Measurements from ENCODE around the gene PDCD1LG2.
"Not testable (repeated sequence)": the region's sequence is repeated elsewhere in the genome, so short reads cannot be mapped to it uniquely, and the experiment has no call there.

PDCD1LG2 gene

DNA sequence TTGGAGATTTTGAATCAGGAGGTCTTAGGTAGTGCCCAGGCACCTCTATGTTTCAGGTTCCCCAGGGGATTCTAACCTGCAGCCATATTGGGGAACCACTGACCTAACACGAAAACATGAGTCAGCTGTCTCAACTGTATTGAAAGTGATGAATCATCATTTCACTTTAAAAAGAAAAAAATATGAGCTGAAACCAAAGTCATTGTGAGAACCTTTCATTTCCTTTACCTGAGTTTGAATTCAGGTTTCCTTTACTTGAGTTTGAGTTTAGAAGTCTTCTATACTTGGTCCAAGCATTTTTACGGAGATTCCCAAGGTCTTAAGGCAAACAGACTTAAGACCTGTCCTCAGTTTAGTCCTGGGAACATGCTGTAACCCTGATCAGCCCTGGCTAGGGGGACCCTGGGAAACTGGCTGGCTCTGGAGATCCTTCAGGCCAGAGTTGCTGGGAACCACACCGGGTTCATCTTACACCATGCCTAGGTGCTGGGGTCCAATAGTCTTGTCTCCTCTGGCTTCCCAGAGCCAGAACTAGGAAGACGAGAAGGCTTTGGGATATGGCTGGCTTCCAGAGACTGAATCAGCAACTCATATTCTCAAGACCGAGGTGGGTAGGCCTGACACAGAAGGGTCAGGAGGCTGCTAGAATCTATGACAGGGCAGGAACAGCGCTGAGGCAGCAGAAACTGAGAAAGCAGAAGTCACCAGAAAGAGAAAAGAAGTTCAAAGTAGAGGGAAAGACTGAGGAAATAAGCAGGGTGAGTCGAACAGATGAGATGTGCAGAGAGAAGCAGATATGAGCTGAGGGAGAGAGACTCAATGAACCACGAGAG is 16.4 kb upstream of the PDCD1LG2 start:
- DNase-seq (ENCODE audit: low read depth), result peak; percentile 71

DNA sequence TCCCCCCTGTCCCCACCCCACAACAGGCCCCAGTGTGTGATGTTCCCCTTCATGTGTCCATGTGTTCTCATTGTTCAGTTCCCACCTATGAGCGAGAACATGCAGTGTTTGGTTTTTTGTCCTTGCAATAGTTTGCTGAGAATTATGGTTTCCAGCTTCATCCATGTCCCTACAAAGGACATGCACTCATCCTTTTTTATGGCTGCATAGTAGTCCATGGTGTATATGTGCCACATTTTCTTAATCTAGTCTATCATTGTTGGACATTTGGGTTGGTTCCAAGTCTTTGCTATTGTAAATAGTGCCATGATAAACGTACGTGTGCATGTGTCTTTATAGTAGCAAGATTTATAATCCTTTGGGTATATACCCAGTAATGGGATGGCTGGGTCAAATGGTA is 15.6 kb upstream of the PDCD1LG2 start:
- DNase-seq (ENCODE audit: low read depth), result not testable (repeated sequence)

DNA sequence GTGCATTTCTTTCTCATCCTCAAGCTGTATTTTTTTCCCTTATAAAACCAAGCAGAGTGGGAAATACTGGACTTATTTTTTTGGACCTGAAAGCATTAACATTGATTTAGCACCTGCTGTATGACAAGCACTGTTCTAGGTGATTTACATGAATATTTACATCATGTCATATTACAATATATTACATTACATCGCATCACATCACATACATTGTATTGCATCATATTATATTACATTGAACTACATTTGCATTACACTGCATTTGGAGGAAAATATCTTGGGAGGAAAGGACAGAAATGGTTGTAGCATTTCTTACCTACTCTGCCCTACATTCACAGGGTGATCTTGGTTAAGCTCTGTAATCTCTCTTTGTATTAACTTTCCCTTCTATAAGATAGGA is 11.2 kb upstream of the PDCD1LG2 start:
- no peak for DNase-seq (ENCODE audit: low read depth)

DNA sequence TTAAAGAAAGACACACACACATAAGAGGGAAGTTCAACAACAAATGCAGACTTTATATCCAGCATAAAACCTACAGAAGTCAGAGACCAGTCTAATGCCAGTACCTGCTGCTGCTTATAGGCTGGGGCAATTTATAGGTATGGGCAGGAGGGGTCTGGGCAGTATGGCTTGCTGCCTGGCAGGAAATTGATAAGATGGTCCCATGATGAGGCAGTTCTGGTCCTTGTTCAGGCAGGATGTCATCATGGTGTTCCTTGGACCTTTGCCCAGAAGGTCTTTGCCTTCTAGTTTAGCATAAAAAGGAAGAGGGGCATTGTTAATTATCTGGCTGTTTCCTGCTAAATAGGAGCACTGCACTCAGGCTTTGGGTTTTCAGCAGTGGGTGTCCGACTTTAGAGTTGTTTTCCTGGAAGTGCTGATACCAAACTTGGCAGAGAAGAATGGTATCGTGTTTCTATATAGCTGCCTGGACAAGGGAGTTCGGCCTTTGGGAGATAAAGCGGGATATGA is 10.4 kb upstream of the PDCD1LG2 start:
- peak; percentile 60 for DNase-seq (ENCODE audit: low read depth)

DNA sequence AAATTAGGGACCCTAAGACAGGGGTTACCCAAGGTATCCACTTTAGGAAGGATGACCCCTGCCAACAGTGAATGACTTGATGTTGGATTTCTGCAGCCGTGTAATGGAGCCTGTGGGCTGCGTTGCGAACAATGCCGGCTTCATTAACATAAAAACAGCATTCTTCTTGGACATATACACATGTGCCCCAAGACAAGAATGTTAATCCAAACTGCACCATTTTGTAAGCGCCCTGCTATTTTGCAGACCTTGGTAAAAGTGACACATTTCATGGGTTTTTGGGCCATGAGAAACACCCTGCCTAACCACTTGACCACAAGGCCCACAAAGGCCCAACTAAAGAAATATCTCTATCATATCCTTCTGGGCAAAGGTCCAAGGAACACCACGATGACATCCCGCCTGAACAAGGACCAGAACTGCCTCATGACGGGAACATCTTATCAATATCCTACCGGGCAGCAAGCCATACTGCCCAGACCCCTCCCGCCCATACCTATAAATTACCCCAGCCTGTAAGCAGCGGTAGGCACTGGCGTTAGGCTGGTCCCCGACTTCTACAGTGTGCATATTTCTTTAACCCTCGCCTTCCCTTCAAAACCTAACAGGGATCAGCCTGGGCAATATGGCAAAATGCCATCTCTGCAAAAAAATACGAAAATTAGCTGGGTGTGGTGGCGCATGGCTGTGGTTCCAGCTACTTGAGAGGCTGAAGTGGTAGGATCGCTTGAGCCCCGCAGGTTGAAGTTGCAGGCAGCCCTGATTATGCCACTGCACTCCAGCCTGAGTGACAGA is 9.7 kb upstream of the PDCD1LG2 start:
- no peak for DNase-seq (ENCODE audit: low read depth)

DNA sequence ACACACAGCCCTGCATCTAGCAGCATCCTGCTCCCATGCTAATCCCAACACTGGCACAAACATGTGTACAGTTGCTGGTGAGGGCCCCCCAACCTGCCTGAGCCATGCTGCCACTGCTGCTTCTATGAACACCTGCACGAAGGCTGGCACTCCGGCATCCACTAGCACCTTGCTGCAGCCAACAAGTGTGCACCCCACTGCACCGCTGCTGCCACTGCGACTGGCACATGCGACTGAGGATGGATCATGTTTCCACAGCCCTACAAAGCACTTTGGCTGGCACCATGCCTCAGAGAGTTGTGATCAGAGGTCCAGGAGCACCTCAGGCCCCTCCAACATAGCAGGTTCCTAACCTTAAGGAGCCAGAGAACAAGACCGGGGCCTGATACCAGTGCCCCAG is 7.8 kb upstream of the PDCD1LG2 start:
- no peak for DNase-seq (ENCODE audit: low read depth)

DNA sequence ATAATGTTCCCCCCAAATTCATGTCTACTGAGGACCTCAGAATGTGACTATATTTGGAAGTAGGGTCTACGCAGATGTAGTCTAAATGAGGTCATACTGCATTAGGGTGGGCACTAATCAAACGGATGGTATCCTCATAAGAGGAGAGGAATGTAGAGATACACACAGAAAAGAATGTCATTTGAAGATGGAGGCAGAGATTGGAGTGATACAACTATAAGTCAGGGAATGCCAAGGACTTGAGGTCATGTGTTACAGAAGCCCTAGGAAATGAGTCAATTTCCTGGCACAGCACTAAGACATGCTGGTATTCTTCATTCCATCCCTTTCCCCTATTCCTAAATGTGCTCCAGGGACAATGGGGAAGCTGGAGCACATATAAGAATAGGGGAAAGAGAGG is 758 bp upstream of the PDCD1LG2 start:
- peak; percentile 98 for DNase-seq (ENCODE audit: low read depth)

DNA sequence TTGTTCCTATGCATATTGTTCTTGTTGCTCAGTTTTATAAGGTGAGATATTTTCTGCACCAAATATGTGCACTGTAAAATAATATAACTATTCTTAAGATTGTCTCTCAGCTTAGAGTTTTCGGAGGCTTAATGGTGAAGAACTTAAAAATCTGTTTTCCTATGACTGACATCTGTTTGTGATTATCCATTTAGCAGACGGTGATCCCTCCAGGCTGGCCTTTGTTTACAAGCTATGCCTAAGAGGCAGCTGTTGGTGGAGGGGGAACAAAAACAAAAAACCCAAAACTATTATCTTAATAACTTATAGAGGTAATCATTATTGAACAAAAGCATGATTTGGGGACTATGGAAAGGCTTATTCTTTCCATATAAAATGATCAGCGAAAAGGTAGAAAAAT is 658 bp downstream of the PDCD1LG2 start:
- DNase-seq (ENCODE audit: low read depth), result no peak

DNA sequence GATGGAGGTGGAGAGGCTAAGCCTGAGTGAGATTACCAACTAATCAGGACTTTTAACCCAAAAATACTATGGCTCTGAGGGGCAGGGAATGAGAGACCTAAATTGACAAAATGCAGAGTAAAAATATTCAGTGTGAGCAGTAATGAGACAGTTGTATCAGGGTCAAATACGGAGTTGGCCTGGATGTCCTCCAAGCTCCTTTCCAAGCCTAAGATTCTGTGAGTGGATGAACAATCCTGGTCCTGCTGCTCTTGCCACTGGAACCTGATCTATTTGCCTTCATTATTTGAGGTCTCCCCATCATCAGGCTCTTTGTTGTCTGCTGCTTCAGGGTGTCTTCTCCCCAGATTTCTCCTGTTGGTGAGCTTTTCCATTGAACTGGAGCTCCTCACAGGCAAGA is 1.1 kb downstream of the PDCD1LG2 start:
- DNase-seq (ENCODE audit: low read depth), result no peak

DNA sequence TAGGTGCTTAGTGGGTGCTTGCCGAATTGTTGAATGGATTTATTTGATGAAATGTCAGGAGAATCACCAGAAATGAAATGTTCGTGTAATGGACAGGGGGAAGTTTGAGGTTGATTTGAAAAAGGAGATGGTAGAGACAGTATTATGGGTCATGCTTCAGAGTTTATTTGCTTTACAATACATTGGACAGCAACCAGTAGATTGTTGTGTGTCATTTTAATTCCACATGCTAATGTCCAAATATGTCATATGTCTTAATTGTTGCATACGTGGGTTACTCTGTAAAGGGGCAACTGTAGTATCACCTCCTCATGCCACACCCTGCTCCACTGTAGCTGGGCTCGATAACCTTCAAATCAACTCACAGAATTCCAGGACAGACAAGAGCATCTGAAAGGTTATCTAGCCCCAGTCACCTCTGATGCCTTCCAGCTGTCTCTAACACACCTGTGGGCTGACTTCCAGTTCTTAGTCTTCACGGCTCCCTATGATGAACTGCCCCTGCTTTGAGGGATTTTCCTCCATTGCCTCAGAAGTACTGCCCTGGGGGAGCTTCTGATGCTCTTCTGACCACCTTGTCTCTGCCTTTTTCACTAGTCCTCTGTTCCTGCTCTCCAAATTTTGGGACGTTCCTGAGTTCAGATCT is 1.7 kb downstream of the PDCD1LG2 start:
- DNase-seq (ENCODE audit: low read depth), result no peak

DNA sequence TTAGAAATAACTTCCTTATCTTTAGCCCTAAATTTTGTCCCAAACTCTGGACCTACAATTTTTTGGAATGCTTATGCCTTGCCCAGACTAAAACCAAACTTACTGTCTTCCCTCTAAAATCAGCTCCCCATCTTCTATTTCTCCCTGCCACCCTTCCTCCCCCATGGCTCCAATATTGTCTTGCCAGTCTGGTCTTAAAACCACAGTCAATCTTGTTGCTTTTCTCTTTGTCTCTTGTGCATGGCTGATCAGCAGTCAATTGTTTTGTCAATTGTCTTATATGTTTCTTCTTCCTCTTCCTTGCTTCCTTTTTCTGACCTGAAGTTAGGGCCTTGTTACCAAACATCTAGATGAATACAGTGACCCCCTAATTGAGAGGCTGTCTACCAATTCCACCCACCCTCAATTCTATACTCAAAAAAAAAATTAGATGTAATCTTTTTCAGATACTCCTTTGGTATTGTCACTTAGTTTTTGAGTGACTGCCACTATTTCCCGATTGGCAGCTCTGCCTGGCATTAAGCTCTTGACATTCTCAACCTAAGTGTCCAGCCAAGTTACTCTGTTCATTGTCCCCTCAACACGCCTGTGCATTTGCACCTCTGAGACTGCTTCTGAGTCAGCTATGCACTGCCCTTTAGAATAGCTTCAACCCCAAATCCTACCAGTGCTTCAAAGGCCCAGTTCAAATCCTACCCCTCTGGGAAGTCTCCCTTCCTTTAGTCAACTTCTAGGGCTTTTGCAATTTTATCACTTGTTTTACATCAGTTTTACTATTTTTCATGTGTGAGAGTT is 2.5 kb downstream of the PDCD1LG2 start:
- no peak for DNase-seq (ENCODE audit: low read depth)

DNA sequence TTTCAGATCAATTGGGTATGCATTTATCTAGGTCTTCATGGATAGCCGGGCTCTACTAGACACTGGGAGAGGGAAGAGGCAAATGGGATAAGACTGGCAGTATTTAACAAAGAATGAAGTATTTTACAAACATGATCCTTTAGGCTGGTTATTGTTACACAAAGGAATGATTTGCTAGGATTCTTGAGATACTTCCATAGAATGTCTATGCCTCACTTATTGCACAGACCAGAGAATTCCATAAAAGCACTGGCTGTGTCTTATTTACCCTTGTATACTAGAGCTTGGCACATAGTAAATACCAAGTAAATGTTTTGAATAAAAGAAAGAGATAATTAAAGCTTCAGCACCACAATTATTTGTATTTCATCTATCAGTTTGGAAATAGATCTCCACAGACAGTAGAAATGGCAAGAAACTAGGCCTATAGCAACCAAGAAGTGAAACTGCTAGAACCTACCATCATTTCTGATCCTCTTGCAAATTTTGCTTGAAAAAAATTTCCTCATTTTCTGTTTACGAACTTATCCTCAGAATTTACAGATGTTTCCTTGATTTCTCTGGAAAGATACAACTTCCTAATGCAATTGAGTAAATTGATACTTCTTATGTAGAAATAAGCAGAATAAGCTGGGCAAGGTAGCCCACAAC is 3.8 kb downstream of the PDCD1LG2 start:
- no peak for DNase-seq (ENCODE audit: low read depth)

DNA sequence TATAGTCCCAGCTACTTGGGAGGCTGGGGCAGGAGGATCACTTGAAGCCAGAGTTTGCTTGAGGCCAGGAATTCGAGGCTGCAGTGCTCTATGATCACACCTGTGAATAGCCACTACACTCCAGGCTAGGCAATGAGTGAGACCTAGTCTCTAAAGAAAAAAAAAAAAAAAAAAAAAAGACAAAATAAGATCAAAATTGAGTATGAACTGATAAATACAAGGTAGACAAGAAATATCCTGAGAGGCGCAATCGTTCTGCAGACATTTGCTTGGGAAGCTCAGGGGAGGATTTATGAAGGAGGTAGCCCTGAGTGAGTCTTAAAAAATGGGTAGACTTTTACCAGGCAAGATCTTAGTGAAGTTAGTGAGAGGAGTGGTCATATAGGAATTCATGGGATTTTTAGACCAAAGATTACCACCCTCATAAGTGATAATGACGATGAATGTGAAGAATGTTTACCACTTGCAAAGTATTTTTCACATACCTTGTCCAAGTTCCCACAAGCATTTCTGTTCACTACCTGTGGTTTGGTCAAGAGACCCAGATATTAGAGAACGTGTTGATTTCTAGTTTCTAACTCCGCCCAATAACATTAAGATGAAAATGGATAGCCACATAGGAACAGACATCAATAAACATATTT is 4.4 kb downstream of the PDCD1LG2 start:
- DNase-seq (ENCODE audit: low read depth), result no peak

DNA sequence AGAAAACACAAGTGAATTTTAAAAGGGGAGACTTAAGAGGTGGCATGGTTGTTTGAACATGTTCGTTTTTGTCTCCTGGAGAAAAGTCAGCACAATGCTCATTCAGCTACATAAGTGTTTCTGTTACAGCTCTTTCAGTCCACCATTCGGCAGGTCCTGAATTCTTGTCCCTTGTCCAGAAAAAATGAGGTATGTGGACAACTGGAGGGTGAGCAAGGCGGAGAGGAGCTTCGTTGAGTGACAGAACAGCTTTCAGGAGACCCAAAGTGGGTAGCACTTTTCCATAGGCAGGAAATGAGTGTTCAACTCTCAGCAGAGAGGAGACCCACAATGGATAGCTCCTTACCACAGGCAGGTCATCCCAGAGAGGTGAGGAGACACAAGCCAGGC is 4.9 kb downstream of the PDCD1LG2 start:
- DNase-seq (ENCODE audit: low read depth), result no peak

DNA sequence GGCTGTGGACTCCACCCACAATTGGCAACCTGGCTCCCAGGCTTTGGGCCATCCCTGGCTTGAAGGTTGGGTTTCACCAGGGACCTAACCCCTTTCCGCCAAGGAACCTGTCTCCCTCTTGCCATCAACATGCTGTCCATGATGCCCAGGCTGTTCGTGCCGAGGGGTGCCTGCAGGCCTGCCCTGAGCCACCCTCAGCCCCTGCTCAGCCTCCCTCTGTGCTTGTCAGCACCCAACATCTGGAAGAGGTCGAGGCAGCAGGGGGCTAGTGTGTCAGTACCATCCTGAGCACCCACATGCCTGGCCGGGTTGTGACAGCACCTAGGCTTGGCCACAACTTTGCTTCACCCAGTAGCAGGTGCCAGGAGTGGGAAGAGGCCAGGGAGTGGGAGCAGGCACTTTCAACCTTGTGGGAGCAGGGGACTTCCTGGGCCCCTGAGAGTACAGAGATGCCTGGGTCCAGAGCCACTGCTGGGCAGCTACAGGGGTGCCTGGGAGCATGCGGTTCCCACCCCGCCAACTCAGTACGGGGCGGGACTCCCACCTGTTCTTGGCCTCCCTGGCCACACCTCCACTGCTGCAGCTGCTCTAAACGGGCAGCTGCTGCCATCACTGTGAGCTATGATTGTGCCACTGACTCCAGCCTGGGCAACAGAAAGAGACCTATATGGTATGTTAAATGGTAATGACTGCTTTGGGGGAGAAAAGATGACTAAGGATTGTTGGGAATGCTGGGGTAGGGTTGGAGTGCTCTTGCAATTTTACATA is 6.3 kb downstream of the PDCD1LG2 start:
- DNase-seq (ENCODE audit: low read depth), result no peak

DNA sequence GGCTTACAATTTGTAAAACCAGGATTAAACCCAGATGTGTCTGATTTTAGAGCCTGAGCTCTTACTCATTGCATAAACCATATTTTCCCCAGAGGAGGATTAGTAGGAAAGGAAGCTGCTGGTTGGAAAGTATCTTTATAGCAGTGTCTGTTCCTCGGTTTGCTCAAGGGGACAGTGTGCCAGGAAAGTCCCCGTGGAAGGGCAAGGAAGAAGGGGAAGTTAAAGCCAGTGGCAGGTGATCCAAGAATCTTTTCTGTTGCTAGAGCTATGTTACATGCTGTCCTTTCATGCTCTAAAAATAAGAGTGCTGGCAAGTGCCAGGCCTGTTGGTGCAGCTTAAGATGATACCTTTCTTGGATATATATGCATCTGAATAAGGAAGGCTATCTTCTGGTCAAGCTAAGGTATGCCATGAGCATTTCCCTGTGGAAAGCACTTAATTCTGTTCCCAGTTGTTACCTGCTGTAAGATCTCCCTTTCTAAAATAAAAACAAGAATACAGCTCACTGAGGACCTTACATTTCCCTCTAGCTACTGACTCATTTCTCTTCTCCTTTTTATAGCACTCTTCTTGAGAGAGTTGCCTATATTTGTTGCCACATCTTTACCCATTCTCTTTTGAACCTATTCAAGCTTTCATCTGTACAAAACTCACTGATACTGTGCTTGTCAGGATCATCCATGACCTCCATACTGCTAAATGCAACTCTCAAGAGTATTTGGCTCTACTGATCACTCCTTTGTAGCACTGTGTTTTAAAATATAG is 8.0 kb downstream of the PDCD1LG2 start:
- DNase-seq (ENCODE audit: low read depth), result no peak

DNA sequence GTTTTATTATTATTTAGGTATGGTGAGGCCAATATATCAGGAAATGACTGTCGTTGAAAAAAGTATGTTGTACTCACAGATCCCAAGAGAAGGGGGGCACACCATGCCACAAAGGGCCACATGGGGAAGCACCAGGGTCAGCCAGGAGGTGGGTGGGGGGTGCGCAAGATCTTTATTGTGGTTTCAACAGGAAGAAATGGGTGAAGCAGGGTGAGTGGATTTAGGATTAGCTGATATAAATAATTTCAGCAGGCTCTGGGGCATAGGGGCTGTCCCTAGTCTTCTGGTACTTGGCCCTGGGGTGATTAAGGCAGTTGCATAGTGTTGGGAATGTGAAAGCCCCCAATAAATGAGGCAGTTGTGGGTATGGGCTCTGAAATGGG is 8.6 kb downstream of the PDCD1LG2 start:
- DNase-seq (ENCODE audit: low read depth), result no peak

DNA sequence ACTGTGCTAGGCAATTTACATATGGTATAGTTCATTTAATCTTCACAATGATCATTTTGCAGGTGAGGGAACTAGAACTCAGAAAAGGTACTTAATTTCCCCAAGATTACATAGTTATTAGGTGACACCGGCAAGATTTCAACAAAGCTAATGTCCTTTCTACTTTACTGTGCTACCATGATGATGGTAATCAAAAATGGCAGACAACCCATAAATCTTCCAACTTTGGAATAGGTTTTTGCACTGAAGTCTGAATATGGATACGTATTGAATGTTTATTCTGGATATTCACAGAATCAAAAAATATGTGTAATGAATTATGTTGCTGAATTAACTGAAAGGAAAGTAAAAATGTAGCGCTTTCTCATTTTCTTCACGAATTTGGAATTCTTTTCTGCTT is 13.8 kb downstream of the PDCD1LG2 start:
- no peak for DNase-seq (ENCODE audit: low read depth)

DNA sequence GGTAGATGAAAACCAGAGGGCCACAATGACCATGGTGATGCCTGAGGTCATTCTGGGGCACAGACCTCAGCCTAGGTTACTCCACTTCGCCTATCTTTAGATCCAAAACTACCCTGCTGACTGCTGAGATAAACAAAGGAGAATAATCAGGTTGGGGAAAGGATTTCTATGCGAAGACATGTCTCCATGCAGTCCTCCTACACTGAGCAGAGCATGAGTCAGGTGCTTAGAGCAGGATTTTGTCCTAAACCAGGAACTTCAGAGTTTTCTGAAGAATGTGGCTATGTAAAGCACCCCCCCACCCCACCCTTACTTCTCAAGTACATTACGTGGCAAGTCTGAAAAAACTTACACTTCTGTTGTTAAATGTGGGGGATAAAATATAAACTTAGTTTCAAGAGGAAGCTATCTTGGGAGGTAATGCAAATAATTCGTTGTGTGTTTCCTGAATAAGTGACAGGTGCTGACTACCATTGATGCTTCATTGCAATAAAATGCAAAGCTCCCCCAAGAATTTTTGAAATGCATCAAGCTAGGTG is 19.4 kb downstream of the PDCD1LG2 start:
- no peak for DNase-seq (ENCODE audit: low read depth)
